Heart left ventricle (tissue), 16 donors: ENCODE data around the gene ANKZF1. TPM values are rescaled to one million over a fixed set of nuclear protein-coding genes. Genes with fewer than 3 reads are reported as not detected.

ENCODE experiments used
- ATAC-seq, 4 donors: fragments of 200-7000 bp; cut with Tn5 transposase; one replicate each; pipeline ENCODE4 v1.9.1; 2020 to 2022; ENCODE audit warnings: moderate library complexity in 4 of 4, mild to moderate bottlenecking in 3 of 4, moderate number of reproducible peaks in 1 of 4
- DNase-seq, 5 donors: peaks; one replicate each; pipeline ENCODE4 v3.0.0-alpha.2; 2020
- H3K27ac ChIP-seq, 12 donors: fragments of 200-600 bp; sonication (generic) in 4 of 12; one replicate each; pipeline versions ENCODE4 v1.5.0 to v1.8.0; 2016 to 2022; ENCODE audit warnings: mild to moderate bottlenecking in 2 of 12
- H3K27me3 ChIP-seq, 9 donors: fragments of 200-600 bp; sonication (generic) in 2 of 9; one replicate each; pipeline versions ENCODE4 v1.5.1 to v1.8.0; 2016 to 2022; ENCODE audit warnings: mild to moderate bottlenecking in 3 of 9
- H3K36me3 ChIP-seq, 9 donors: fragments of 200-600 bp; sonication (generic) in 2 of 9; one replicate each; pipeline versions ENCODE4 v1.5.0 to v1.8.0; 2018 to 2022; ENCODE audit warnings: mild to moderate bottlenecking in 2 of 9
- H3K4me1 ChIP-seq, 12 donors: fragments of 200-600 bp; sonication (generic) in 4 of 12; one replicate each; pipeline versions ENCODE4 v1.5.0 to v1.8.0; 2016 to 2022; ENCODE audit warnings: mild to moderate bottlenecking in 3 of 12
- H3K4me3 ChIP-seq, 12 donors: fragments of 200-600 bp; sonication (generic) in 4 of 12; one replicate each; pipeline versions ENCODE4 v1.5.0 to v1.8.0; 2017 to 2022; ENCODE audit warnings: mild to moderate bottlenecking in 9 of 12, moderate library complexity in 4 of 12
- H3K9me3 ChIP-seq, 12 donors: fragments of 200-600 bp; sonication (generic) in 4 of 12; one replicate each; pipeline versions ENCODE4 v1.5.0 to v1.8.0; 2016 to 2022; ENCODE audit warnings: mild to moderate bottlenecking in 1 of 12
- POLR2A ChIP-seq, 2 donors: fragments of 450-650 bp; IDR thresholded peaks; one replicate each; pipeline ENCODE4 v1.6.1; 2017; ENCODE audit warnings: antibody characterized with exemption in 2 of 2, mild to moderate bottlenecking in 2 of 2, moderate library complexity in 2 of 2
- WGBS, 4 donors: extraction: QIAGEN DNeasy Blood & Tissue Kit in 2 of 4; methylation state at CpG; one replicate each; pipeline versions ENCODE4 v1.1.5 to v1.1.7; 2013 to 2018; 5-methylcytosine and 5-hydroxymethylcytosine counted together
- intact Hi-C, 10 donors: fragments of 100-400 bp; cut with DNase I; formaldehyde crosslinking; loops; one replicate each; pipeline versions ENCODE4 v1.11.1 to v1.14.2; 2022
- long read RNA-seq, 3 donors: library from polyadenylated mRNA; unstranded; transcript quantifications; one replicate each; pipeline ENCODE4 v2.0.0, GENCODE V29; 2020 to 2021
- polyA plus RNA-seq, 2 donors: library from polyadenylated mRNA; stranded (reverse); fragments of 200-250 nt; gene quantifications; one replicate each; pipeline ENCODE4 v1.2.3, GENCODE V29; 2013
- total RNA-seq, 9 donors: library from RNA; depleted of rRNA in 2 of 9; stranded (reverse); fragments of >200 nt in 2 of 9; fragmentation: NEBNext Ultra II Directional in 3 of 9; extraction: Animal tissue kit (Norgen Biotek cat#: 25700) in 3 of 9; gene quantifications; one replicate each; pipeline versions ENCODE4 v1.1.0 to v1.2.4, GENCODE V29; 2016 to 2023
- TF ChIP-seq, protein P1 (sequence below), 12 donors: fragments of 200-600 bp; sonication (generic) in 4 of 12; IDR thresholded peaks; one replicate each; pipeline versions ENCODE4 v1.5.0 to v1.8.0; 2018 to 2022; ENCODE audit warnings: antibody characterized with exemption in 12 of 12, mild to moderate bottlenecking in 5 of 12
- donor health status: ischemic (EF 13 %, LVEDD 7.1; RV severe dilation, severe dysfunction).
- donor health status: healthy with polysubstance abuse.
- donor health status: DM: no; HTN: yes; CAD: no.
- donor health status: DM: no; HTN: no; CAD: no.
- donor health status: ischemic (EF 25% LVEDD 6.9; RV normal size, moderate dysfunction).
- donor health status: ischemic (EF 25% LVEDD 5.7; RV mildly dilated, moderate dysfunction).
- donor health status: healthy.
- donor health status: DM: yes; HTN: yes; CAD: no.
- donor health status: ischemic (EF 35%, LVEDD 5.7; RV mildly dilated, moderate dysfunction).
- donor health status: nonischemic (EF 11% LVEDD 7.7; RV severe dilation, severe dysfunction).
- donor health status: DM: yes; HTN: yes; CAD: no.
- donor health status: PGD.
- donor health status: ischemic (EF 29% LVEDD 5.4; RV normal size, mild dysfunction).
- donor health status: nonischemic (EF 23%, LVEDD 6.1; RV moderate dilation, normal function).

The ANKZF1 gene, protein sequence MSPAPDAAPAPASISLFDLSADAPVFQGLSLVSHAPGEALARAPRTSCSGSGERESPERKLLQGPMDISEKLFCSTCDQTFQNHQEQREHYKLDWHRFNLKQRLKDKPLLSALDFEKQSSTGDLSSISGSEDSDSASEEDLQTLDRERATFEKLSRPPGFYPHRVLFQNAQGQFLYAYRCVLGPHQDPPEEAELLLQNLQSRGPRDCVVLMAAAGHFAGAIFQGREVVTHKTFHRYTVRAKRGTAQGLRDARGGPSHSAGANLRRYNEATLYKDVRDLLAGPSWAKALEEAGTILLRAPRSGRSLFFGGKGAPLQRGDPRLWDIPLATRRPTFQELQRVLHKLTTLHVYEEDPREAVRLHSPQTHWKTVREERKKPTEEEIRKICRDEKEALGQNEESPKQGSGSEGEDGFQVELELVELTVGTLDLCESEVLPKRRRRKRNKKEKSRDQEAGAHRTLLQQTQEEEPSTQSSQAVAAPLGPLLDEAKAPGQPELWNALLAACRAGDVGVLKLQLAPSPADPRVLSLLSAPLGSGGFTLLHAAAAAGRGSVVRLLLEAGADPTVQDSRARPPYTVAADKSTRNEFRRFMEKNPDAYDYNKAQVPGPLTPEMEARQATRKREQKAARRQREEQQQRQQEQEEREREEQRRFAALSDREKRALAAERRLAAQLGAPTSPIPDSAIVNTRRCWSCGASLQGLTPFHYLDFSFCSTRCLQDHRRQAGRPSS
- 10 to 100 TPM; 14.0 to 36.8 (median 28.0) TPM for total RNA-seq
- 10 to 100 TPM; 15.2 to 22.5 TPM for polyA plus RNA-seq
- long read RNA-seq, donor 1, transcript ANKZF1-201 (14 exons, 2,579 nt): major isoform, 11 of 25 reads
- long read RNA-seq, donor 1, partial matches to known transcripts: 6 of 25 reads
- long read RNA-seq, donor 1, other reads (novel, unspliced or antisense): 7 of 25 reads
- long read RNA-seq, donor 2, transcript ANKZF1-201 (14 exons, 2,579 nt): major isoform, 29 of 63 reads
- long read RNA-seq, donor 2, partial matches to known transcripts: 9 of 63 reads
- long read RNA-seq, donor 2, other reads (novel, unspliced or antisense): 19 of 63 reads
- long read RNA-seq, donor 3, transcript ANKZF1-201 (14 exons, 2,579 nt): major isoform, 9 of 26 reads
- long read RNA-seq, donor 3, partial matches to known transcripts: 5 of 26 reads
- long read RNA-seq, donor 3, other reads (novel, unspliced or antisense): 11 of 26 reads

DNA sequence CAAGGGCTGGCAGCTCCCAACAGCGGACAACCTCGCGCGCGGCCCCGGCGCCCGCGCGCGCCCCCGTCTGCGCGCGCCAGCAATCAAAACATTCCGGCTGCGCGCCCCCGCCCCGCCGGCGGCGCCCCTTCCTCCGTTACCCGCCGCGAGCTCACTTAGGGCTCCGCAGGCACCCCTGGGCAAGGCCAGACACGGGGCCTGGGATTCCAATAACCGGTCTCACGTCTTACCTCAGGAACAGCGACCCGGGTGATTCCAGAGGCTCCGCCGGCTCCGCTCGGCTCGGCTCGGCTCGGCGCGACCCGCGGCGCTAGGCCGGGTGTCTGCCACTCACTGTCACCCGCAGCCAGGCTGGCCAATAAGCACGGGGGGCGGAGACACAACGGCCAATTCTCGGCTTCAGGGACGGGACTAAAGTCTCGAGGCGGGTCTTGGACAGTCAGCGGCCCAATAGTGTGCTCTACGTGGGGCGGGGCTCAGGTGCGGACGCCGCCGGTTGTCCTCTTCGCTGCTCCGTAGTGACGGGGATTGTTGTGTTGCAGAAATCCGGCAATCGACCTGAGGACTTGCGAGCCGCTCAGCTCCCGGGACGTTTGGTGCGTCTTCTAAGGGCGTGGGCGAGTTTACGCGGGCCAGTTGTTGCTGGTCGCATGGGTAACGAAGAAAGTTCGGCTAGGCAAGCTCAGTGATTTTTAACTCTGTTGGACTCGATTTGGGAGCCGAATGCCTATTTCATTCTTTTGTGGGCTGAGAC is at the start of gene ANKZF1, which contains the start of gene ATG9A:
Gene ANKZF1, plus strand, starts transcription at position 502 of the 754 bp plus-strand sequence. CDS start 452 bp downstream, outside the sequence.
Gene ATG9A, minus strand, starts transcription at position 332 of the 754 bp plus-strand sequence. CDS start 1,612 bp downstream, outside the sequence.
- peak within 1 kb of the TSS; percentile 93 to 99 (median 97) for H3K27ac ChIP-seq
- peaks cover 3 to 51% (median 26%) of the 10 kb centered on the region in 12 donors for H3K4me1 ChIP-seq
- intact Hi-C loops: loop anchor here in 4 of 10 donors (1.0 to 10.0 kb wide), 7 partner anchors 16 to 68 kb away; partner anchors contain the start of genes CNPPD1 (in 2 of the 4), GLB1L (in 1 of the 4), RETREG2 (in 1 of the 4) and SLC23A3 (in 1 of the 4)
- ATAC-seq: peak; percentile 99
- peak within 1 kb of the TSS; percentile 80 to 92 (median 88) for H3K4me3 ChIP-seq
- H3K27me3 ChIP-seq: no peaks in the 10 kb centered on the region
- WGBS, 4 donors: 0 to 1% (median 0%) methylated on average over 17 to 80 of the region's 80 CpGs
- no peaks in the 10 kb centered on the region for H3K9me3 ChIP-seq
- peaks cover 0 to 63% (median 54%) of the 10 kb centered on the region in 9 donors for H3K36me3 ChIP-seq
- peak; percentile 98 to 100 (median 99) for DNase-seq
- TF ChIP-seq, protein P1, sequence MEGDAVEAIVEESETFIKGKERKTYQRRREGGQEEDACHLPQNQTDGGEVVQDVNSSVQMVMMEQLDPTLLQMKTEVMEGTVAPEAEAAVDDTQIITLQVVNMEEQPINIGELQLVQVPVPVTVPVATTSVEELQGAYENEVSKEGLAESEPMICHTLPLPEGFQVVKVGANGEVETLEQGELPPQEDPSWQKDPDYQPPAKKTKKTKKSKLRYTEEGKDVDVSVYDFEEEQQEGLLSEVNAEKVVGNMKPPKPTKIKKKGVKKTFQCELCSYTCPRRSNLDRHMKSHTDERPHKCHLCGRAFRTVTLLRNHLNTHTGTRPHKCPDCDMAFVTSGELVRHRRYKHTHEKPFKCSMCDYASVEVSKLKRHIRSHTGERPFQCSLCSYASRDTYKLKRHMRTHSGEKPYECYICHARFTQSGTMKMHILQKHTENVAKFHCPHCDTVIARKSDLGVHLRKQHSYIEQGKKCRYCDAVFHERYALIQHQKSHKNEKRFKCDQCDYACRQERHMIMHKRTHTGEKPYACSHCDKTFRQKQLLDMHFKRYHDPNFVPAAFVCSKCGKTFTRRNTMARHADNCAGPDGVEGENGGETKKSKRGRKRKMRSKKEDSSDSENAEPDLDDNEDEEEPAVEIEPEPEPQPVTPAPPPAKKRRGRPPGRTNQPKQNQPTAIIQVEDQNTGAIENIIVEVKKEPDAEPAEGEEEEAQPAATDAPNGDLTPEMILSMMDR (IDR thresholded peaks at IDR 0.05): no peak
- TF ChIP-seq POLR2A (IDR thresholded peaks at IDR 0.05): peak in 1 of 2 donors; percentile 85

DNA sequence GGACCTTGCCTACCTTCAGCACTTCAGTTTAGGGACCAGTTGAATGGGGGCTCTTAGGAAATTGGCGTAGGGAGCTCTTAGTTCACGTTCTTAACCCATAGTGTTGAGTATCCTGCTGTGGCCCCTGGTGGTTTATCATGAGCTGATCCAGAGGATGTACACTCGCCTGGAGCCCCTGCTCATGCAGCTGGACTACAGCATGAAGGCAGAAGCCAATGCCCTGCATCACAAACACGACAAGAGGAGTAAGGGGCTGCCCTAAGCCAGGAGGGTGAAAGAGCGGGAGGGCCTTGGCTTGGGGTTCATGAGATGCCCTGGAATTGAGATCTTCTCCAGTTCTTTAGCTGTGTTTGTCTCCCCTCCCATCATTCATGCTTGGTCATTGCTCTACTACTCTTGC is 48.6 kb upstream of the ANKZF1 start:
- Histone ChIP-seq H3K27ac (no peak overlapping the region), H3K4me3 (no peak overlapping the region), H3K9me3 (no peaks in the 10 kb centered on the region), H3K27me3 (no peaks in the 10 kb centered on the region), H3K36me3 (peaks cover 0 to 65% (median 56%) of the 10 kb centered on the region in 9 donors), H3K4me1 (peaks cover 5 to 39% (median 16%) of the 10 kb centered on the region in 12 donors)
- no peak for TF ChIP-seq POLR2A (IDR thresholded peaks at IDR 0.05)
- 78 to 92% (median 87%) methylated on average over 5 of the region's 5 CpGs for WGBS, 4 donors
- no peak for ATAC-seq
- intact Hi-C loops: loop anchor here in 1 of 10 donors (2.0 kb wide), 1 partner anchor 24 kb away; no protein-coding TSS in a partner anchor
- DNase-seq: no peak

DNA sequence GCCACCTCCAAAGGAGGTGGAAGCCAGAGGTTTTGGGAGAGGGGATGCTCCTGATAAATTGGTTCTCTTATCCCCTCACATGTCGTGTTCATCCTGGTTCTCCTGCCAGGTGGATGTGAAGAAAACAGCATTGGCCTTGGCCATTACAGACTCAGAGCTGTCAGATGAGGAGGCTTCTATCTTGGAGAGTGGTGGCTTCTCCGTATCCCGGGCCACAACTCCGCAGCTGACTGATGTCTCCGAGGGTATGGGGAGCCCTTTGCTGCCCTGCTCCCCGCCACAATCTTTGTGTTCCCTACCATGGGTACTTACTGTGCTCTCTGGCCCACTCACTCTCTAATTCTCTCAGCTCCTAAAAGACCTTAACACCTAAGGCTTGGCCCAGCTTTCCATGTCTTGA is 48.1 kb upstream of the ANKZF1 start:
- Histone ChIP-seq H3K4me3 (no peak overlapping the region), H3K9me3 (no peaks in the 10 kb centered on the region), H3K27me3 (no peaks in the 10 kb centered on the region), H3K4me1 (peaks cover 5 to 36% (median 14%) of the 10 kb centered on the region in 12 donors), H3K27ac (no peak overlapping the region), H3K36me3 (peaks cover 0 to 69% (median 56%) of the 10 kb centered on the region in 9 donors)
- intact Hi-C loops: loop anchor here in 1 of 10 donors (2.0 kb wide), 1 partner anchor 23 kb away; no protein-coding TSS in a partner anchor
- TF ChIP-seq, protein P1 (IDR thresholded peaks at IDR 0.05): no peak
- TF ChIP-seq POLR2A (IDR thresholded peaks at IDR 0.05): no peak
- WGBS, 4 donors: 92 to 94% (median 94%) methylated on average over 6 of the region's 6 CpGs
- ATAC-seq (no peak), DNase-seq (no peak)
